Measurements from ENCODE around the gene MPP7. TPM values are rescaled to one million over a fixed set of nuclear protein-coding genes. Genes with fewer than 3 reads are reported as not detected.
"Not testable (repeated sequence)": the region's sequence is repeated elsewhere in the genome, so short reads cannot be mapped to it uniquely, and the experiment has no call there.

The MPP7 gene
- total RNA-seq, 4 donors from 2014 or later: 13.1 to 44.8 (median 27.3) TPM

DNA sequence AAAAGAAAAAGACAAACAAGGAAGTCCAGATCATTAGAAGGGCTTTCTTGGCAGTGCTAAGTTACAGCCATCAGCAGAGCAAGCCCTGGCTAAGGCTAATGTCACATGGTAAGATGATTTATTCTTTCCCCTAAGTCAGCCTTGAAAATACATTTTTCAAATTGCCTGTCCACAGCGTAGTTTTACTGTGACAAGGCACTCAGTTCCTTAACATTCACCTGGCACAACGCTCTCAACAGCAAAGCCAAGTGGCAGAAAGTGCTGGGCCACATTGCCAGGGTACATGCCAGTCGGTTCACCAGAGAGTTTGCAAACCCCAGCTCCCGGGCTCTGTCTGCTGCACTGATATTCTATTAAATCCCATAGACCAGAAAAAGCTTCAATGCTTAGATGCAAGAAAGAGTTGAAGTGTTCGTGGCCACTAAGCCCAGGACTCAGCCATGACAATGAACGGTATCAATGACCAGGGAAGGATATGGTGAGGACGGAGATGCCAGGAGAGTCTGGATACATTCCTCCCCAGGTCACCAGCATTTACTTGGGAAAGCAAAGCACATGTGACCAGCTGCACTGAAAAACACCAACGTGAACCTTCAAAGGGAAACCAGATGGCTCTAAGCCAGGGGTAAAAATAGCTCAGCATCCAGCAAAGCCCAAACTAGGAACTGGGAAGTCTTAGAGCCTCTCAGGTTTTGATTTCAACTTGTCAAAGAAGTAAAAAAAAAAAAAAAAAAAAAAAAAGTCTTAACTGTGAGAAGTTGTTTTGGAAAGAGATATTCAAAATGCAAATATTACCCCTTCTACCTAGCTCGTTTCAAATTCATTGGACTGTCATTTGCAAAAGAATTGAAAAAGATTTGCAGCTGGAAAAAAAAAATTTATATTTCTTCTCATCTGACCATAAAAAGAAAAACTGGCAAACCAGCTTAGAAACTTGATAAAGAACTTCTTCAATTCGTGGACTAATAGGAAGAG is 23.9 kb upstream of the MPP7 start:
- intact Hi-C loops (cut with DNase I; ENCODE audit: low total_unique reads): no loop called here
- no peak overlapping the region for H3K4me3 ChIP-seq
- peak; percentile 14 for DNase-seq
- H3K36me3 ChIP-seq: no peaks in the 10 kb centered on the region
- no peaks in the 10 kb centered on the region for H3K27me3 ChIP-seq
- in situ Hi-C loops (cut with MboI; ENCODE audit: low pct_ligation_motif_present in 1 of 4, low pct_unique_long_range_greater_than_20kb in 1 of 4, low sequenced_read_pairs in 3 of 4): no loop called here
- 43 to 64% methylated on average over 6 to 10 of the region's 10 CpGs for WGBS, 2 donors (ENCODE audit: low coverage in 1 of 2)
- TF ChIP-seq EP300 (IDR thresholded peaks at IDR 0.05; ENCODE audit: low read depth) (no peak), POLR2AphosphoS5 (IDR thresholded peaks at IDR 0.05) (peak in 2 of 3 donors; percentile 33 to 67)
- H3K27ac ChIP-seq: peak overlapping the region; percentile 54 to 88 (median 81)
- H3K4me1 ChIP-seq: peaks cover 7 to 38% (median 21%) of the 10 kb centered on the region in 4 donors
- no peaks in the 10 kb centered on the region for H3K9me3 ChIP-seq

DNA sequence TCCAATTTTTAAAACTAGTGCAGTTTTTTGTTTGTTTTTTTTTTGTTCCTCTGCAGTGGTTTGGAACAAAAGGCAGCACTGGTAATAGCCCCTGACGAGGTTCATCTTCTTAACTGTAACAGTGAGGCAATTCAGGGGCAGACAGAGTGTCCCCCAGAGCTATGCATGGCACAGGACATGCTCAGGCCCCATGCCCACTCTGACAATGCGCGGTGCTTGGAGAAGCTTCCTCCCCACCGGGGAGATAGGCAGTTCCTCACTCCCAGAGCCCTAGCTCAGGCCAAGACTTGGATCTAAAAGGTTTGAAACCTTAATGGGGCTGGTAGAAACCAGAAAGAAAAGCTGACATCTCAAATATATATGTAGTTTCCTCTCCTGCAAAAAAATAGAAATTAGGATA is 17.9 kb upstream of the MPP7 start:
- H3K36me3 ChIP-seq: no peaks in the 10 kb centered on the region
- H3K4me1 ChIP-seq: peaks cover 0 to under 1% (median 0%) of the 10 kb centered on the region in 4 donors
- 81 to 83% methylated on average over 1 to 4 of the region's 4 CpGs for WGBS, 2 donors (ENCODE audit: low coverage in 1 of 2)
- no peaks in the 10 kb centered on the region for H3K27me3 ChIP-seq
- no peak overlapping the region for H3K4me3 ChIP-seq
- H3K9me3 ChIP-seq: no peaks in the 10 kb centered on the region
- TF ChIP-seq, protein P1, sequence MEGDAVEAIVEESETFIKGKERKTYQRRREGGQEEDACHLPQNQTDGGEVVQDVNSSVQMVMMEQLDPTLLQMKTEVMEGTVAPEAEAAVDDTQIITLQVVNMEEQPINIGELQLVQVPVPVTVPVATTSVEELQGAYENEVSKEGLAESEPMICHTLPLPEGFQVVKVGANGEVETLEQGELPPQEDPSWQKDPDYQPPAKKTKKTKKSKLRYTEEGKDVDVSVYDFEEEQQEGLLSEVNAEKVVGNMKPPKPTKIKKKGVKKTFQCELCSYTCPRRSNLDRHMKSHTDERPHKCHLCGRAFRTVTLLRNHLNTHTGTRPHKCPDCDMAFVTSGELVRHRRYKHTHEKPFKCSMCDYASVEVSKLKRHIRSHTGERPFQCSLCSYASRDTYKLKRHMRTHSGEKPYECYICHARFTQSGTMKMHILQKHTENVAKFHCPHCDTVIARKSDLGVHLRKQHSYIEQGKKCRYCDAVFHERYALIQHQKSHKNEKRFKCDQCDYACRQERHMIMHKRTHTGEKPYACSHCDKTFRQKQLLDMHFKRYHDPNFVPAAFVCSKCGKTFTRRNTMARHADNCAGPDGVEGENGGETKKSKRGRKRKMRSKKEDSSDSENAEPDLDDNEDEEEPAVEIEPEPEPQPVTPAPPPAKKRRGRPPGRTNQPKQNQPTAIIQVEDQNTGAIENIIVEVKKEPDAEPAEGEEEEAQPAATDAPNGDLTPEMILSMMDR (IDR thresholded peaks at IDR 0.05): no peak
- no peak for TF ChIP-seq EP300 (IDR thresholded peaks at IDR 0.05; ENCODE audit: low read depth)
- TF ChIP-seq POLR2AphosphoS5 (IDR thresholded peaks at IDR 0.05): no peak
- no peak for TF ChIP-seq POLR2A (IDR thresholded peaks at IDR 0.05)
- intact Hi-C loops (cut with DNase I; ENCODE audit: low total_unique reads): no loop called here
- no peak for DNase-seq
- in situ Hi-C loops (cut with MboI; ENCODE audit: low pct_ligation_motif_present in 1 of 4, low pct_unique_long_range_greater_than_20kb in 1 of 4, low sequenced_read_pairs in 3 of 4): no loop called here
- H3K27ac ChIP-seq: no peak overlapping the region

DNA sequence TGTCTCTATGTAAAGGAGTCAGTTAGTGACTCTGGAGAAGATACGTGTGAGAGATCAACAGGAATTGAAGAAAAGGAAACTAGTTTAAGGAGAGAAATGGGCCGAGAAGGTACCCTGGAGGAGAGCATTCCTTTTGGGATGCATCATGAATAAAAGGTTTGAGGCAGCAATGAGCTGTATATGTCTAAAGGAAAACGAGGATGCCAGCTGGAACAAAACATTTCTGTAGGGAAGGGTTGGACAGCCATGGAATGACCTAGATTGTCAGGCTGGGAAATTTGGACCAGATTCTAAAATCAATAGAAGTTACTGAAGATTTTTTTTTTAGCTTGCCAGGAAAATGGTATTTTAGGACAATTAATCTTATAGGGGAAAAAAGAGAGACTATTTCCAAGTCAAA is 17.2 kb upstream of the MPP7 start:
- no peak for DNase-seq
- no peak for TF ChIP-seq POLR2AphosphoS5 (IDR thresholded peaks at IDR 0.05)
- TF ChIP-seq POLR2A (IDR thresholded peaks at IDR 0.05): no peak
- TF ChIP-seq, protein P1 (IDR thresholded peaks at IDR 0.05): no peak
- TF ChIP-seq EP300 (IDR thresholded peaks at IDR 0.05; ENCODE audit: low read depth): no peak
- intact Hi-C loops (cut with DNase I; ENCODE audit: low total_unique reads): no loop called here
- in situ Hi-C loops (cut with MboI; ENCODE audit: low pct_ligation_motif_present in 1 of 4, low pct_unique_long_range_greater_than_20kb in 1 of 4, low sequenced_read_pairs in 3 of 4): no loop called here
- 76 to 83% methylated on average over 3 of the region's 3 CpGs for WGBS, 2 donors (ENCODE audit: low coverage in 1 of 2)
- Histone ChIP-seq H3K36me3 (no peaks in the 10 kb centered on the region), H3K4me1 (no peaks in the 10 kb centered on the region), H3K27ac (no peak overlapping the region), H3K27me3 (no peaks in the 10 kb centered on the region), H3K4me3 (no peak overlapping the region), H3K9me3 (no peaks in the 10 kb centered on the region)

DNA sequence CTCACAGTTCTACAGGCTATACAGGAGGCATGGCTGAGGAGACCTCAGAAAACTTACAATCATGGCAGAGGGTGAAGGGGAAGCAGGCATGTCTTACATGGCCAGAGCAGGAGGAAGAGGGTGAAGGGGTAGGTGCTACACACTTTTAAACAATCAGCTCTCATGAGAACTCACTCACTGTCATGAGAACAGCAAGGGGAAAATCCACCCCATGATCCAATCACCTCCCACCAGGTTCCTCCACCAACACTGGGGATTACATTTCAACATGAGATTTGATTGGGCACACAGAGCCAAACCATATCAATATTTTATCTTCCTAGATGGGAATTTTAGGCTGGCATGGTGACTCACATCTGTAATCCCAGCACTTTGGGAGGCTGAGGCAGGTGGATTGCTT is 16.2 kb upstream of the MPP7 start:
- H3K9me3 ChIP-seq; DNase-seq; in situ Hi-C loops (cut with MboI; ENCODE audit: low pct_ligation_motif_present in 1 of 4, low pct_unique_long_range_greater_than_20kb in 1 of 4, low sequenced_read_pairs in 3 of 4); H3K4me1 ChIP-seq; H3K27ac ChIP-seq; intact Hi-C loops (cut with DNase I; ENCODE audit: low total_unique reads); H3K27me3 ChIP-seq; H3K36me3 ChIP-seq; H3K4me3 ChIP-seq: not testable (repeated sequence)

DNA sequence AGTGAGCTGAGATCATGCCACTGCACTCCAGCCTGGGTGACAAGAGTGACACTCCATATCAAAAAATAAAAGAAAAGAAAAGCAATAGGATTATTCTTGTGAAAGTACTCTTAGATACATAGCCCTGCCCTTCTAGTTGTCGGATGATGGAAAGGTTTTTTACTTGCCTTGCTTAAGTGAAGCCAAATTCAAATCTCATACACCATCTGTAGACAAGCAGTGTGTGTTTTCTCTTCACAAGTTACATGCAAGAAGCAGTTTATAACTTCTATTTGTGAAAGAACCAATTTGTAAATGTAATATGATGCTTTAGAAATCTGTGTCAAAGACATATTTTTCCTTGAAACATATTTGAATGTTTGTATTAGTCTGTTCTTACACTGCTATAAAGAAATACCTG is 15.8 kb upstream of the MPP7 start:
- in situ Hi-C loops (cut with MboI; ENCODE audit: low pct_ligation_motif_present in 1 of 4, low pct_unique_long_range_greater_than_20kb in 1 of 4, low sequenced_read_pairs in 3 of 4) (no loop called here), intact Hi-C loops (cut with DNase I; ENCODE audit: low total_unique reads) (no loop called here)
- Histone ChIP-seq H3K4me1 (no peaks in the 10 kb centered on the region), H3K36me3 (no peaks in the 10 kb centered on the region), H3K4me3 (no peak overlapping the region), H3K9me3 (no peaks in the 10 kb centered on the region), H3K27ac (no peak overlapping the region), H3K27me3 (no peaks in the 10 kb centered on the region)
- WGBS, 2 donors (ENCODE audit: low coverage in 1 of 2): 87 to 90% methylated on average over 1 of the region's 1 CpG
- TF ChIP-seq, protein P1 (IDR thresholded peaks at IDR 0.05): no peak
- TF ChIP-seq POLR2AphosphoS5 (IDR thresholded peaks at IDR 0.05) (no peak), EP300 (IDR thresholded peaks at IDR 0.05; ENCODE audit: low read depth) (no peak), POLR2A (IDR thresholded peaks at IDR 0.05) (no peak)
- no peak for DNase-seq

Data from transverse colon (tissue), 4 donors.